ENCODE measurements around the gene NSG2. TPM values are rescaled to one million over a fixed set of nuclear protein-coding genes. Genes with fewer than 3 reads are reported as not detected.

NSG2 gene
- total and polyA plus RNA-seq, 12 donors = 0.11 to 0.82 (median 0.34) TPM; not detected in 2

DNA sequence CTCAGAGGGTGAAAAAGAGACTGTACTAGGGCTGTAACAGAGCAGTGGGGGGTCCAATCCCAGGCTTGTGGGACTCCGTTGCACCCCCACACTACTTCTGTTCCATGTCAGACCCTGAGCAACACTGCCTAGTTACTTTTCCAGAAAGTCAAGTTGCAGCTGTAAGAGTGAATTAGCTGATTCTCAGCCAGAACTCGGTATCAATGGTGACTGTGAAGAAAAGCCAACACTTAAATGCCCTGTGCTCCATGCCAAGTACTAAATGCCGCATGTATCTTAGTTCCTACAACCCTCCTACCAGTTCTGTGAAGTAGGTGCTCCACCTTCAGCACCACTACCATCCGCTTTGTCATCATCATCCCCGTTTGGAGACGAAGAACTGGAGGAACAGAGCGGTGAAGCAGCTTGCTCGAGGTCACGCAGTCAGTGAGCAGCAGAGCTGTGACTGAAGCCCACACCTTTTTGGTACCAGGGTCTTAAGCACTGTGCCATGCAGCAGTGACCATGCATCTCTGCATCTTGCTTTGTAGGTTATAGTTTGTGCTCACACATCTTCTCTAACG, 64.3 kb downstream of the NSG2 start:
- H3K4me3 ChIP-seq = no peak overlapping the region
- no peak overlapping the region for H3K27ac ChIP-seq

DNA sequence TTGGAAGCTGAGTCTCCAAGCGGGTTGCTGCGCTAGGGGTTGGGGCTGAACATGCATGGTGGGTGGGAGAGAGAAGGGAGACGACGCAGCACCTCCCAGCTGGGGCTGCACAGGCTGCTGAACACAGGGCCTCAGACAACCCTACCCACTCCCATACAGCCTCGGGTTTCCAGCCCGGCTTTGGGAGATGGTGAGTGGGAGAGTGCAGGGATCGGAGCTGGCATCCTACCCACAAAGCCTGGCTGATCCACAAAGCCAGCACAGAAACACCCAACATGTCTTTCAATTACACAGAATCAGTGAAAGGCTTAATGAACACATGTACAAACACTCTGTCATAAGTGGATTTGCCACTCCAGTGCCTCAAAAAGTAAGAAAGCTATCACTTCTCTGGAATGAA, 64.8 kb downstream of the NSG2 start:
- TF ChIP-seq, protein P1, sequence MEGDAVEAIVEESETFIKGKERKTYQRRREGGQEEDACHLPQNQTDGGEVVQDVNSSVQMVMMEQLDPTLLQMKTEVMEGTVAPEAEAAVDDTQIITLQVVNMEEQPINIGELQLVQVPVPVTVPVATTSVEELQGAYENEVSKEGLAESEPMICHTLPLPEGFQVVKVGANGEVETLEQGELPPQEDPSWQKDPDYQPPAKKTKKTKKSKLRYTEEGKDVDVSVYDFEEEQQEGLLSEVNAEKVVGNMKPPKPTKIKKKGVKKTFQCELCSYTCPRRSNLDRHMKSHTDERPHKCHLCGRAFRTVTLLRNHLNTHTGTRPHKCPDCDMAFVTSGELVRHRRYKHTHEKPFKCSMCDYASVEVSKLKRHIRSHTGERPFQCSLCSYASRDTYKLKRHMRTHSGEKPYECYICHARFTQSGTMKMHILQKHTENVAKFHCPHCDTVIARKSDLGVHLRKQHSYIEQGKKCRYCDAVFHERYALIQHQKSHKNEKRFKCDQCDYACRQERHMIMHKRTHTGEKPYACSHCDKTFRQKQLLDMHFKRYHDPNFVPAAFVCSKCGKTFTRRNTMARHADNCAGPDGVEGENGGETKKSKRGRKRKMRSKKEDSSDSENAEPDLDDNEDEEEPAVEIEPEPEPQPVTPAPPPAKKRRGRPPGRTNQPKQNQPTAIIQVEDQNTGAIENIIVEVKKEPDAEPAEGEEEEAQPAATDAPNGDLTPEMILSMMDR (IDR thresholded peaks at IDR 0.05) = no peak
- Histone ChIP-seq H3K27ac (no peak overlapping the region), H3K9me3 (no peaks in the 10 kb centered on the region), H3K27me3 (peaks cover 0 to 9% (median 0%) of the 10 kb centered on the region in 7 donors), H3K4me1 (no peaks in the 10 kb centered on the region), H3K4me3 (no peak overlapping the region), H3K36me3 (no peaks in the 10 kb centered on the region)
- ATAC-seq = no peak
- no peak for DNase-seq
- WGBS, 2 donors = 89 to 90% methylated on average over 7 of the region's 7 CpGs
- intact Hi-C loops (cut with DNase I) = no loop called here

More for the DNA sequence above, 64.3 kb downstream of the NSG2 start:
- Histone ChIP-seq H3K9me3 (no peaks in the 10 kb centered on the region), H3K4me1 (no peaks in the 10 kb centered on the region), H3K27me3 (peaks cover 0 to 8% (median 0%) of the 10 kb centered on the region in 7 donors), H3K36me3 (no peaks in the 10 kb centered on the region)
- TF ChIP-seq, protein P1 (IDR thresholded peaks at IDR 0.05) = no peak
- intact Hi-C loops (cut with DNase I) = no loop called here
- WGBS, 2 donors = 79 to 82% methylated on average over 10 of the region's 10 CpGs
- ATAC-seq (no peak), DNase-seq (no peak)

DNA sequence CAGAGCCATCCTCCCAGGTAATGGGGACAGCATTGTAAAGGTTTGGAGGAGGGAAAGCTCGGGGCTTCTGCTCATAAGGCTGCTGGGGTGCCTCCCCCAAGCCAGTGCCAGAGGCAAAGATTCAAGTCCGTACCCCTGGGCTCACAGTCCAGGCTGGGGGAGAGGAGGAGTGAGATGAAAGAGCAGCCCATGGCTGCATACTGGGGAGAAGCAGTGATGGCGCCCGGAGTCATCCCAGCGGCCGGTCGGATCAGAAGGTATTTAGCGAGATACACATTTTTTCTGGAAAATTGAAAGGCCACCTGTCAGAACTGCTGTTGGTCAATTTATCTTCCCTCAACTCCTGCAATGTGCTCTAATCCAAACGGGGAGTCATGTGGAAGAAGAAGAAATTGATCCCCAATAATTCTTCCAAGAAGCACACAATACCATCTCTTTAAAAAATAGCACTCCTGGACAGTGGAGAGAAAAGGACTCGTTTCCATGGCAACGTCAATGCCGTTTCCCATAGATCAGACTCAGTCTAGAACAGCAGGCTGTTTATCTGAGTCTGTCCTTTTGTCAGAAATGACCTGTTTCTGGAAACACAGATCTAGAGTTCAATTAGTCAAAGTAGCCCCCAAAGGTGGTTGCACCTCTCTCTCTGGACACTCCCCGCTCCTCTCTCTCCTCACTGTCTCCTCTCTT, 65.9 kb downstream of the NSG2 start:
- WGBS, 2 donors = 78% methylated on average over 13 of the region's 13 CpGs
- intact Hi-C loops (cut with DNase I) = no loop called here

DNA sequence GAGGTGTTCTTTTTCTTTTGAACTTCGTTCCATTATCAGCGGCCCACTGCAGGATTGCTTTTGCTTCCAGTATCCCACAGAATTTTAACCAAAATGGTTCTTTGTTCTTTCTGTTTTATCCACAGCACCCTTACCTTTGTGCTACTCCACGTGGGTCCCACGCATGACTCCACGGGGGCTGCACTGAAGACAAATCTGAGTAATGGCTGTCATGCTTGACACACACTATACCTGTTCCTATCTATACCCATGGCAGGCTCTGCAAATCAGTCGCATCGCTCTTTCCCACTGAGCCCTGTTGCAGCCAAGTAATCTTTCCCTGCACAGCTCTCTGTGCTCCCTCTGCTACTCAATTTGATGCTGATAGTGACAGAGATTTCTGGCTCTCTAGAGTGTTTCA, 69.7 kb downstream of the NSG2 start:
- 84 to 87% methylated on average over 7 of the region's 7 CpGs for WGBS, 2 donors
- ATAC-seq (no peak), DNase-seq (no peak)
- intact Hi-C loops (cut with DNase I) = no loop called here
- TF ChIP-seq, protein P1 (IDR thresholded peaks at IDR 0.05) = no peak
- H3K27me3 ChIP-seq = peaks cover 0 to 13% (median 0%) of the 10 kb centered on the region in 7 donors
- H3K27ac ChIP-seq = no peak overlapping the region
- H3K4me3 ChIP-seq = no peak overlapping the region
- no peaks in the 10 kb centered on the region for H3K4me1 ChIP-seq
- H3K36me3 ChIP-seq = no peaks in the 10 kb centered on the region
- no peaks in the 10 kb centered on the region for H3K9me3 ChIP-seq

More for the DNA sequence above, 65.9 kb downstream of the NSG2 start:
- Histone ChIP-seq H3K4me1 (no peaks in the 10 kb centered on the region), H3K27me3 (peaks cover 0 to 16% (median 0%) of the 10 kb centered on the region in 7 donors), H3K9me3 (no peaks in the 10 kb centered on the region), H3K27ac (no peak overlapping the region), H3K36me3 (no peaks in the 10 kb centered on the region), H3K4me3 (no peak overlapping the region)
- TF ChIP-seq, protein P1 (IDR thresholded peaks at IDR 0.05) = no peak
- ATAC-seq = no peak
- DNase-seq = no peak

Data from heart right ventricle (tissue), 16 donors.